Activated CD4-positive, CD25-positive, alpha-beta regulatory T cell (primary cell): ENCODE data around the gene RBL1.
A peak's percentile ranks its signal among the peaks of the same experiment; 100 is the strongest.
"Not testable (repeated sequence)": the region's sequence is repeated elsewhere in the genome, so short reads cannot be mapped to it uniquely, and the experiment has no call there.

ENCODE experiments used
- DNase-seq, 4 experiments: peaks; one replicate each; lab custom pipeline; 2025; lab: John Stamatoyannopoulos, UW

The RBL1 gene

GRCh38 chr20:37075932-37076685 lies 19.7 kb downstream of the RBL1 start:
- no peak for DNase-seq

DNA sequence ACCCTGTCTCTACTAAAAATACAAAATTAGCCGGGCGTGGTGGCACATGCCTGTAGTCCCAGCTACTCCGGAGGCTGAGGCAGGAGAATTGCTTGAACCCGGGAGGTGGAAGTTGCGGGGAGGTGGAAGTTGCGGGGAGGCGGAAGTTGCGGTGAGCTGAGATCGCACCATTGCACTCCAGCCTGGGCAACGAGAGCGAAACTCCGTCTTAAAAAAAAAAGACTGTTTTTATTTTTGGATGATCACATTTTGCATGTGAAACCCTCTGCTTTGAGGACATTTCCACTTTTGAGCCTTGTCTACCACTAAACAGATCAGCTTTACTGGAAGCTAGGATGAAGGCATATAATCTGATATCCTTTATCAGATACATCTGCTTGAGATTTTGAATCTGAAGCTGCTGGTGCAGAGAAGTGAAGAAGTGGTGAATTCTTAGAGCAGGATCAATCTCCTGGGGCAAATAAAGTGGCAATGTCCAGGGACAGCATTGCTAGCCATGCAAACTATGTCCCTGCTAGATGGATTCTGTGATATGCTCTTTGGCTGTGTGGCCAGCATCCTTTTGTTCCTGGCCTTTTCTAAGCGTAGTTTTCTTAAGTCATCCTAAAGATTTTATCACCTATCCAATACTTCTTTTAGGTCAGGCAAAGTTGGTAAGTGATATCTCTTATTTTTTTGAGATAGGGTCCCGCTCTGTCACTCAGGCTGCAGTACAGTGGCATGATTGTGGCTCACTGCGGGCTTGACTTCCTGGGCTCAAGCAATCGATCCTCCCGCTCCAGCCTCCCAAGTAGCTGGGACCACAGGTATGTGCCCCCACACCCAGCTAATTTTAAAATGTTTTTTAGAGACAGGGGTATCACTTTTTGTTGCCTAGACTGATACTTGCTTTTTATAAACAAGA lies 23.3 kb downstream of the RBL1 start:
- DNase-seq: no peak

GRCh38 chr20:37071481-37071911 lies 24.3 kb downstream of the RBL1 start:
- peak in 3 of 4 experiments; percentile 5 to 12 (median 8) for DNase-seq

DNA sequence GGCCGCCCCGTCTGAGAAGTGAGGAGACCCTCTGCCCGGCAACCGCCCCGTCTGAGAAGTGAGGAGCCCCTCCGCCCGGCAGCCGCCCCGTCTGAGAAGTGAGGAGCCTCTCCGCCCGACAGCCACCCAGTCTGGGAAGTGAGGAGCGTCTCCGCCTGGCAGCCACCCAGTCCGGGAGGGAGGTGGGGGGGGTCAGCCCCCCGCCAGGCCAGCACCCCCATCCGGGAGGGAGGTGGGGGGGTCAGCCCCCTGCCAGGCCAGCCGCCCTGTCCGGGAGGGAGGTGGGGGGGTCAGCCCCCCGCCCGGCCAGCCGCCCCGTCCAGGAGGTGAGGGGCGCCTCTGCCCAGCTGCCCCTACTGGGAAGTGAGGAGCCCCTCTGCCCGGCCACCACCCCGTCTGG lies 26.2 kb downstream of the RBL1 start:
- DNase-seq: not testable (repeated sequence)

GRCh38 chr20:37066168-37066567 lies 29.6 kb downstream of the RBL1 start:
- DNase-seq: no peak

- no peak for DNase-seq
Observed at GRCh38 chr20:37055276-37055675, 40.5 kb downstream of the RBL1 start.

GRCh38 chr20:37053230-37053950 lies 42.4 kb downstream of the RBL1 start:
- DNase-seq: no peak

- DNase-seq: no peak
Observed at GRCh38 chr20:37042986-37043972, 52.5 kb downstream of the RBL1 start.

- DNase-seq: not testable (repeated sequence)
Observed at GRCh38 chr20:37039366-37039765, 56.4 kb downstream of the RBL1 start.

DNA sequence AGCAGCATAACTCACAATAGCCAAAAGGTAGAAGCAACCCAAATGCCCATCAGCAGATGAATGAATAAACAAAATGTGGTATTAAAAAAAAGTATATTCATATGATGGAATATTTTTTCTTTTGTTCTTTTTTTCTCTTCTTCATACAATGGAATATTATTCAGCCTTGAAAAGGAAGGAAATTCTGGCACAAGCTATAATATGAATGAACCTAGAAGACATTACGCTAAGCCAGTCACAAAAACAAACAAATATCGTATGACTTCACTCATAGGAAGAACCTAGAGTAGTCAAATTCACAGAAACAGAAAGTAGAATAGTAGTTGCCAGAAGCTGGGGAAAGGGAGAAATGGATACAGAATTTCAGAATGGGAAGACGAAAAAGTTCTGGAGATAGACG lies 63.7 kb downstream of the RBL1 start:
- DNase-seq: no peak

- no peak for DNase-seq
Observed at GRCh38 chr20:37020636-37021035, 75.2 kb downstream of the RBL1 start.

GRCh38 chr20:37012631-37013030 lies 83.2 kb downstream of the RBL1 start:
- DNase-seq: not testable (repeated sequence)

DNA sequence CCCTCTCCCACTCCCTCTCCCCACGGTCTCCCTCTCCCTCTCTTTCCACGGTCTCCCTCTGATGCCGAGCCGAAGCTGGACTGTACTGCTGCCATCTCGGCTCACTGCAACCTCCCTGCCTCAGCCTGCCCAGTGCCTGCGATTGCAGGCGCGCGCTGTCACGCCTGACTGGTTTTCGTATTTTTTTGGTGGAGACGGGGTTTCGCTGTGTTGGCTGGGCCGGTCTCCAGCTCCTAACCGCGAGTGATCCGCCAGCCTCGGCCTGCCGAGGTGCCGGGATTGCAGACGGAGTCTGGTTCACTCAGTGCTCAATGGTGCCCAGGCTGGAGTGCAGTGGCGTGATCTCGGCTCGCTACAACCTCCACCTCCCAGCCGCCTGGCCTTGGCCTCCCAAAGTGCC lies 83.9 kb downstream of the RBL1 start:
- DNase-seq: not testable (repeated sequence)

- no peak for DNase-seq
Observed at GRCh38 chr20:37011147-37011546, 84.7 kb downstream of the RBL1 start.

GRCh38 chr20:37007898-37008649 lies 87.7 kb downstream of the RBL1 start:
- DNase-seq: no peak

DNA sequence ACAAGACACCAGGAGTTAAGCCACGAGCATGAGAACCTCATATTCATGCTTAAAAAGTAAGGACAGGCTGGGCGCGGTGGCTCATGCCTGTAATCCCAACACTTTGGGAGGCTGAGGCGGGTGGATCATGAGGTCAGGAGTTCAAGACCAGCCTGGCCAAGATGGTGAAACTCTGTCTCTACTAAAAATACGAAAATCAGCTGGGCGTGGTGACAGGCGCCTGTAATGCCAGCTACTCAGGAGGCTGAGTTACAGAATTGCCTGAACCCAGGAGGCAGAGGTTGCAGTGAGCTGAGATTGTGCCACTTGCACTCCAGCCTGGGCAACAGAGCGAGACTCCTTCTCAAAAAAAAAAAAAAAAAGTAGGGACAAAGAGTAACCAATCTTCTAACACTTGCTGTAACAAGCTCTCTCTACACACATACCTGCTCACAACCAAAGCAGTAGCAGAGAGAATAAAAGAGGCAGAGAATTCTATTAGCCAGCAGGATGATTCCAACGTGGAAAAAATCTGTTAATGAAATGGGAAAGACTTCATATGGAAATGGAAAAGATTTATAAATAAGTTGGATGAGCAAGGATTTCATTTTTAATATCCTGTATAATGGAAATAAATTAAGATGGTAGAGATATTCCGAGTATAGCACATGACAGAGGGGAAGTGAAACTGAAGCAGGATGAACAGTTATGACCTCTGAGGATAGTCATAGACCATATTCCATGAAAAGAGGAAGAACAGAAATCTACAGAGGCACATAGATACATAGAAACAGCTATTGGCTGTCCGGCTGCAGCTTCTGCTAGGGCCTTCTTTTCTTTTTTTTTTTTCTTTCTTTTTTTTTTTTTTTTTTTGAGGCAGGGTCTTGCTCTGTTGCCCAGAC lies 90.5 kb downstream of the RBL1 start:
- DNase-seq: not testable (repeated sequence)

DNA sequence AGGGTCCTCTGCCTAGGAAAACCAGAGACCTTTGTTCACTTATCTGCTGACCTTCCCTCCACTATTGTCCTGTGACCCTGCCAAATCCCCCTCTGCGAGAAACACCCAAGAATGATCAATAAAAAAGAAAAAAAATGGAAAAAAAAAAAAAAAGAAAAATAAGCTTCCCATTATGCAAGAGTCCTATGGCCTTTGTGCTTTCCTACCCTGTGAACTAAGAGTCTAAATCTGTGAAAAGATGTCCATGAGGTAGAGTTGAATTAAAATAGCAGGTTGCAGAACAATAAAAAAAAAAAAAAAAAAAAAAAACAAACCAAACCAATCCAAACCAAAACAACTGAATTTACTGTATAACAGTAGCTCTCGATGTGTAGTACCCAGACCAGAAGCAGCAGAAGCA lies 94.2 kb downstream of the RBL1 start:
- not testable (repeated sequence) for DNase-seq

DNA sequence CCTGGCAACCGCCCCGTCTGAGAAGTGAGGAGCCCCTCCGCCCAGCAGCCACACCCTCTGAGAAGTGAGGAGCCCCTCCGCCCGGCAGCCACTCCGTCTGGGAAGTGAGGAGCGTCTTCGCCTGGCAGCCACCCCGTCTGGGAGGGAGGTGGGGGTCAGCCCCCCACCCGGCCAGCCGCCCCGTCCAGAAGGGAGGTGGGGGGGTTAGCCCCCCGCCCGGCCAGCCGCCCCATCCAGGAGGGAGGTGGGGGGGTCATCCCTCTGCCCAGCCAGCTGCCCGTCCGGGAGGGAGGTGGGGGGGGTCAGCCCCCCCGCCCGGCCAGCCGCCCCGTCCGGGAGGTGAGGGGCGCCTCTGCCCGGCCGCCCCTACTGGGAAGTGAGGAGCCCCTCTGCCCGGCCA lies 95.6 kb downstream of the RBL1 start:
- DNase-seq: not testable (repeated sequence)

- no peak for DNase-seq
Observed at GRCh38 chr20:36998652-36999051, 97.1 kb downstream of the RBL1 start.
